ENCODE data around the gene ZBED4. TPM values are rescaled to one million over a fixed set of nuclear protein-coding genes. Genes with fewer than 3 reads are reported as not detected.

ZBED4 gene
- total RNA-seq, 1 donor from 2014 or later = 14.3 TPM

DNA sequence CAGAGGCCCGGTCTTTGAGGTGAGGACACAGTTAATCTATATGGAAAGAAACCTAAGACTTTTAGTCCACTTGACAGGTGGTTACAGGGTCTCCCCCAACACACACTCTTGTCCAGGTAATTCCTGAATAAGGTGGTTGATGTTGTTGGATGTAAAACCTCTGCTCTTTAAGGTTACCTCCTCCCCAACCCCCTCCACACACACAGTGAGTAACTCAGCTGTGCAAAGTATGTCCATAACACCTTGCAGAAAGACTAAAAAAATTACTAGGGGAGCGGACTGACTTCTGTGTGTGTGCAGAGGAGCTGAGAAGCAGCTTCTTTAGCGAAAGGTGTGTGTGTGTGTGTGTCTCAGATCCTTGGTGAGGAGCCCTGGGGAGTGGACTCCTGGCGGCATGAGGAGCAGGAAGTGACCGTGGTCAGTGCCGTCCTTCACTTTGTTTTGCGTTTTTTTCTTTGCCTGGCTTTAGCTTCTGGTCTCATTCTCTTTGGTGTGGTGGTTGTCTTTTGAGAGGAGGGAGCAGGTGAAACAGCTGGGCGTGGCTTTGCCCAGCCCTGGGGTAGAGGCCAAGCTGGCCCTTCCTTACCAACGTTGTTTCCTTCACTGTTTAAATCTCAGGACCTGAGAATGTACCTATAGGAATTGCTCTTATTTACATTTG, 1.7 kb downstream of the ZBED4 start:
- DNase-seq (ENCODE audit: low read depth, low spot score) = no peak

DNA sequence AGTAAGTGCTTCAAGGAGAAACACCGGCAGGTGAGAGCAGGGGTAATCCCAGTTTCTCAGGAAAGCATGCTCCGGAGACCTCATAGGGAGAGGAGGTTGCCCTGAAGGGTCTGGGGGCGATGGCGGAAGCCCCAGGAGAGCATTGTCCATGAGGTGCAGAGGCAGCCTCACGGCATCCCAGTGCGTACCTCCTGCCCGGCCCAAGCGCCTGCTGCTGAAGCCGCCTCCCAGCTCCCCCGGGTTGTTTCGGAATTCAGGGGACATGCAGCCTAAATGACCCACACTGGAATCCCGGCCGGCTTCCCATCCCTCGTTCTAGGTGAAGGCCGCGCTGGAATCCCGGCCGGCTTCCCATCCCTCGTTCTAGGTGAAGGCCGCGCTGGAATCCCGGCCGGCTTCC, 2.7 kb downstream of the ZBED4 start:
- DNase-seq (ENCODE audit: low read depth, low spot score) = no peak

DNA sequence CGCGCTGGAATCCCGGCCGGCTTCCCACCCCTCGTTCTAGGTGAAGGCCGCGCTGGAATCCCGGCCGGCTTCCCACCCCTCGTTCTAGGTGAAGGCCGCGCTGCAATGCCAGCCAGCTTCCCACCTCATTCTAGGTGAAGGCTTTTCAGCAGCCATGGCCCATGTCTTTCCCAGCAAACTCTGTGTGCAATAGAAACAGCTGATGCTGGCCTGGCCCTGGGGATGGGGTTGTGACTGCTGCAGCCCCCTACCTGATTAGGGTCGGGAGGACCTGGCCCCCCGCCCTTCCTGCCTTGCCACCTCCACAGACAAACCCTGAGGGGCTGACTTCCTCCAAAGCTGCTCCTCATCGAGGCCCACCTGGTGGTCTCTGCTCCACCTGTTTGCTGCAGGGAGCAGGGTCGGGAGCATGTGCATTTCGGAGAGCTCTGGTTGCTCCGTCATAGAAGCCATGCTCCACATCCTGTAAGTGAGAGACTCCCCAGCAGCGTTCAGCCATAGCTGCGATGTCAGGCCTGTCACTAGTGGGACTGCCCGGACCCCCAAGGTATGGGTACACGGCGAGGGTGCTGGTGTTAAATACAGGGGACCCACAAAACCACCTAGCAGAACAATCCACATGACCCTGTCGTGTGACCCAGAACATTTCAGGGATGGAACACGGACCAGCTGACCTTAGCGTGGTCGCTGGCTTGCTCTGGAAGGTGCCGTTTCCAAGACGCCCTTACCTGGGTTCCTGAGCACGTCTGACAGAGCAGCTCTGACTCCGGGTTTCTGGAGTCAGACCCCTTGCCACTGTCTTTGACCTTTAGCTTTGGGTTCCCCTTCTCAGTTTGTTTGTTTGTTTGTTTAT, 3.3 kb downstream of the ZBED4 start:
- DNase-seq (ENCODE audit: low read depth, low spot score) = no peak

DNA sequence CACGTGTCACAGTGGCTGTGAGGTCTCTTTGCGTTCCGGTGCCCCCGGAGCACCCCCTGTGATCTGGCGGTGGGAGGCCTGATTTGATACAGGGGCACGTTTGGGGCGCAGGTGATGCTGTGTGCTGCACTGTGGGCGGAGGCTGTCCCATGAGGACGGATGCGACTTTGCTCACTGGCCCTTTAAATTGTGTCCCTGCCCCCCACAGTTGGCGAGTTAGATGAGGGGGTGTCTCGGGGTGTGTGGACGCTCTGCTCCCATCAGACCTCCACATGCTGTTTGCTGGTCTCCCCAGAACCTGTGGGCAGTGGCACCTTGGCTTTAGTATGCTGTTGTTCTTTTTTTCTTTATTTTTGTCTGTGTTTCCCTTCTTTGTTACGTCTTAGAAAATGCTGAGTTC, 5.2 kb downstream of the ZBED4 start:
- no peak for DNase-seq (ENCODE audit: low read depth, low spot score)

DNA sequence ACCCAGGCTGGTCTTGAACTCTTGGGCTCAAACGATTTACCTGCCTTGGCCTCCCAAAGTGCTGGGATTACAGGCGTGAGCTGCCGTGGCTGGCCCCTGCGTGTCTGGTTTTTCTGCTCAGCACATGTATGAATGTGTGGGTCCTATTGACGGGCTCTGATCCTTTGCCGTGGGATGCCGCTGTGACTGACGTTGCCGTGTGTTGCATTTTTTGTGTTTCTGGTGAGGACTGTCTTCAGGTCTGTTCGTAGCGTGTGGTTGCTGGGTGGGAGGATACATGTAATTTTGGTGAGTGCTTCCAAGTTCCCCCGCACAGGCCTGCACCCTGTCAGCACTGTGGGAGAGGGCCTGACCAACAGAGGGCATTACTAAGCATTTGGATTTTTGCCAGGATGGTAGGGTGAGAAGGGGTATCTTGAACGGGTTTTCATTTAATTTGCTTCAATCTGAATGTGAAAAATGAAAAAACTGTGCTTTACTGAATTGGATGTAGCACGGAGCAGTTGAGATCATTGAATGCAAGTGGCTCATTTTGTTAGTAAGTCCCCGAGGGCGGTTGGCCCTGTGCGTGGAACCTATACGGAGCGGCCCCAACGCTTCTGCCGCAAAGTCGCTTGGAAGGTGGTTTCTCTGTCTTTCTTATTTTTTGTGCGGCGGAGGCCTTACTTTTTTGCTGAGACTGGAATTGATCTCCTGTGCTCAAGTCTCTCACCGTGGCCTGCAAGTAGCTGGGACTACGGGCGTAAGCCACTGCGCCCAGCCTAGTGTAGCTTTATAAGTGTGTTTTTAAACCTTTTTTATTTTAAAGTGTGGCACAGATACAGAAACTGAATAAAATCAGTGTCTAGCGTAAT, 8.2 kb downstream of the ZBED4 start:
- no peak for DNase-seq (ENCODE audit: low read depth, low spot score)

DNA sequence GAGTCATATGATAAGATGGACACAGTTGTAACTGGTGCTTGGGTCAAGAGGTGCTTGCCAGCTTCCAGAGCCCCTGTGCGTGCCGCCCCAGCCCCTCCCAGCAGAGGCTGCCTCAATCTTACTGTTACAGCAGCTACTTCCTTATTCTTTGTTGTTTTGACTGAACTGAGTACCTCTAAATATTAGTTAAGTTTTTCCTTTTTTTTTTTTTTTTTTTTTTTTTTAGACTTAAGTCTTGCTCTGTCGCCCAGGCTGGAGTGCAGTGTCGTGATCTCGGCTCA, 8.8 kb downstream of the ZBED4 start:
- no peak for DNase-seq (ENCODE audit: low read depth, low spot score)

DNA sequence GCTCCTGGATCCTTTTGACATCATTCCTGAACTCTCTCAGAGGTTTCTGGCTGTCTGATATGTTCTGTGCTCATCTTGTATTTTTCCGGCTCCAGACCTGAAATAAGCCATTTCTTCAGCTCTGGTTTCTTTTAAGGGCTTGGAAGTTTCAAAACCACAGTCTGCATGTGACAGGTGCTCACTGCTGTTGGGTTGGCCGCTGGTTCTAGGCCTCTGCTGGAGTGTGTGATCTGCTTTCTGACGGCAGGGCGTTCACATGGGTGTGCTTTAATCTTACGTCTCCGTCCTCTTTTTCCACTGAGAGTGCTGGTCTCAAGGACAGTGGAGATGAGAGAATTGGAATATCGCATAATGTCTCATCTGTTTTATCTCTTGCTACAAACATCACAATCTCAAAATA, 10.3 kb downstream of the ZBED4 start:
- no peak for DNase-seq (ENCODE audit: low read depth, low spot score)

DNA sequence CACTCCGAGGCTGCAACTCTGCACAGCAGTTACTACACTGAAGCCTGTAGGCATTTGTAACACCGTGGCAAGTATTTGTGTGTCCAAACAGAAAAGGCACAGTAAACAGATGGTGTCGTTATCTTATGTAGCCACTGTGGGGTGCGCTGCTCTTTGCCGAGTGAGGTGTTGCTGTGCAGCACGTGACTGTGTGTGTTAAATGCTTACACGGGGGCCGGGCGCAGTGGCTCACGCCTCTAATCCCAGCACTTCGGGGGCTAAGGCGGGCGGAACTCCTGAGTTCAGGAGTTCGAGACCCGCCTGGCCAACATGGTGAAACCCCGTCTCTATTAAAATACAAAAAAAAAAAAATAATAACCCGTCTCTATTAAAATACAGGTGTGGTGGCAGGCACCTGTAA, 11.5 kb downstream of the ZBED4 start:
- no peak for DNase-seq (ENCODE audit: low read depth, low spot score)

DNA sequence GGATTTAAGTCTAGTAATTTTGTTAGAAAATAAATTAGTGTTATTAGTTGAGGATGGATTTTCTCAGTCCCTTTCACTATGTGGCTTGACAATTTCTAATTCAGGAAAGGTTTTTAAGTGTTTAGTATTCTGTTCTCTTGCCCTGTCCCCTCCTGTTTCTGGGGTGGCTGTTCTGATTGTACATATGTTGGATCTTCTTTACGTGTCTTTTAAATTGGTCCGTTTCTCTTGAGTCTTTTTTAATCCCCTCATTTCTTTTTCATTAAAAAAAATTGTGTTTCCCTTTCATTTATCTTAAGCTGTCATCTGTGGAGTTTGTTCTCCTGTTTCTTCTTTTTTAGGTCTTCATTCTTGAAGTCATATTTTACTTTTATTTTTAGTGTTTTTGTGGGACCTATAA, 12.5 kb downstream of the ZBED4 start:
- no peak for DNase-seq (ENCODE audit: low read depth, low spot score)

DNA sequence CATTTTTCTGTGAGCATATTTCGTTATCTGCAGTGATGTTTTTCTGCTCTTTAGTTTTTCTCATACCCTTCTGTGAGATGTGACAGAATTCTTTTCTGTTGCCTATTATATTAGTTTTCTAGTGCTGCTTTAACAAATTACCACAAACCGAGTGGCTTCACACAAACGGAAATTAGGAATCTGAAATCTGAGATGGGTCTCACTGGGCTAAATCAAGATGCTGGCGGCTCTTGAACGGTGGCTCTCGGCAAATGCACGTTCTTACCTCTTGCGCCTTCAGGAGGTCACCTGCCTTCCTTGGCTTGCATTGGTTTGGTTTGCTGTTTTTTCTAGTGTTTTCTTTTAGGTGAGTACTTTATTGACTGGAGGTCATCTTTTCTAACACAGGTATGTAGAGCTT, 13.0 kb downstream of the ZBED4 start:
- DNase-seq (ENCODE audit: low read depth, low spot score) = no peak

DNA sequence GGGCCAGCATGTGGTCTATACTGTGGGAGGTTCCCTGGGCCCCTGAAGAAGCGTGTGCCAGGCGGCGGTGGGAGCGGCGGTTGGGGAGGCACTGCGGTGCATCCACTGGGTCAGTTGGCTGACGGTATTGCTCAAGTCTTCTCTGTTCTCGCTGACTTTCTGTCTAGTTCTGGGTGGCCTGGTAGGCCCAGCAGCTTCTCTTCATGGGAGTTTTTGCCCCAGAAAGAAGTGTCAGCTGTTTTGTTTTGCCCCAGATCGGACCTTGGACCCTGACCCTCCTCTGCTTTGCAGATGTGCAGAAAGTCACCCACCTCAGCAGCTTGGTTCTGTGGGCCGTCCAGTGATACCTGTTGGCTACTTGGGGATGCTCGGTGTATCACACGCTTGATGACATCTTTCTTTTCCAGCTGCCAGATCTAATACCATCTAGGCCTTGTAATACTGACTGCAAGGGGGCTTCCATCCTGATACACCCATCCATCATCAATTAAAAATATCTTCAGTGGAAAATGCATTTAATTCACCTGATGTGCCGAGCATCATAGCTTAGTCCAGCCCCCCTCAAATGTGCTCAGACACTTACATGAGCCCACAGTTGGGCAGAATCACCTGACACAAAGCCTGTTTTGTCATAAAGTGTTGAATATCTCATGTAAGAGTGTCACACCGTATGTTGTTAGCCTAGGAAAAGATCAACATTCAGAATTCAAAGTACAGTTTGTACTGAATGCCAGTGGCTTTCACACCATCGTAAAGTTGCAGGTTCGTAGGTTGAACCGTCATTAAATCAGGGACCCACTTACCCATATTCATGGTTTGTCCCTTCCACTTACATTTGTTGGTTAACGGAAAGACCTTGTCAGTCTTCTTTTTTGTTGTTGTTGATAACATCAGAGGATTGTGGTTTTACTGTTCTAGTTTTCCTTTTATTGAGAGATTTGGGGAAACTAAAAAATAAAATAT, 13.9 kb downstream of the ZBED4 start:
- DNase-seq (ENCODE audit: low read depth, low spot score) = no peak

DNA sequence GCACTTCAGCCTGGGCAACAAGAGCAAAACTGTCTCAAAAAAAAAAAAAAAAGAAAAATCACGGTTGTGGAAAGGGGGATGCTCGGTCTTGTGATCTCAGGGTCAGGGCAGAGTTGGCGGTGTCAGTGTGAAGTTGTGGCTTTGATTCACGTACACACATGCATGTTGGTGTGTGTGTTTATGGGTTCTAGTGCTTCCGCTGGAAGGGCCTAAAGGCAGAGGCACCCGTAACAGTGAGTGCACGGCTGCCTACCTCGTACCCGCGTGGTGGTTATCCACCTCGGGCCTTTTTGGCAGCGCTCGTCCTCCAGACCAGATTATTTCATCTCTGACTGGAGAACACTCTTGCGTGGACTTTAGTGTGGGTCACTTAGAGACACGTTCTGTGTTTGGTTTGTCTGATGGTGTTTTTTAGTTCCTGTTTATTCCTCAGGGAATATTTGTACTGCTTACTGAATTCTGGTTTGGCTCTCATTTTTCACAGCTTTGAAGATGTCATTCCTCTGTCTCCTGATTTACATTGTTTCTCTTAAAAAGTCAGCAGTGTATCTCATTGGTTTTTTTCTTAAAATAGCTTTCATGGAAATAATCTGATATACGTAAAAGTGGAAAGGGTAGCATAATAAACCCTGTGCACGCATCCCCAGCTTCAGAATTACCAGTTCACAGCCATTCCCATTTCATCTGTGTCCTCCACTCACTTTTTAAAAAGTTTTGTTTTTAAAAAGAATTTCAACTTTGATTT, 15.6 kb downstream of the ZBED4 start:
- DNase-seq (ENCODE audit: low read depth, low spot score) = no peak

DNA sequence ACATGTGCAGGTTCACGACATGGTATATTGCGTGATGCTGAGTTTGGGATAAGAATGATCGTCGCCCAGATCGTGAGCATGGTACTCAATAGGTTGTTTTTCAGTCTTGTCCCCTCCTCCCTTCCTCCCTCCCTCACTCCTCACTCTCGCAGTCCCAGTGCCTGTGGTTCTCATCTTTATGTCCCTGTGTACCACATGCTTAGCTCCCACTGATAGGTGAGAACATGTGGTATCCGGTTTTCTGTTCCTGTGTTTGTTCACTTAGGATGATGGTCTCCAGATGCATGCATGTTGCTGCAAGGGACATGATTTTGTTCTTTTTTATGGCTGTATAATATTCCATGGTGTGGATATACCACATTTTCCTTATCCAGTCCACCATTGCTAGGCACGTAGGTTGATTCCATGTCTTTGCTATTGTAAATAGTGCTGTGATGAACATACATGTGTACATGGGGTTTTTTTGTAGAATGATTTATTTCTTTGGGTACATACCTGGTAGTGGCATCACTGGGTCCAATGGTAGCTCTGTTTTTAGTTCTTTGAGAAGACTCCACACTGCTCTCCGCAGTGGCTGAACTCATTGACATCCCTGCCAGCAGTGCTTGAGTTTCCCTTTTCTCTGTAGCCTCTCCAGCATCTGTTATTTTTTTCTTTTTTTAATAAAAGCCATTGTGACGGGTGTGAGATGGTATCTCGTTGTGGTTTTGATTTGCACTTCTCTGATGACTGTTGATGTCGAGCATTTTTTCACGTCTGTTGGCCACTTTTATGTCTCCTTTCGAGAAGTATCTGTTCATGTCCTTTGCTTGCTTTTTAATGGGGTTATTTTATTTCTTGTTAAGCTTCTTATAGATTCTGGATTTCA, 16.4 kb downstream of the ZBED4 start:
- DNase-seq (ENCODE audit: low read depth, low spot score) = no peak

DNA sequence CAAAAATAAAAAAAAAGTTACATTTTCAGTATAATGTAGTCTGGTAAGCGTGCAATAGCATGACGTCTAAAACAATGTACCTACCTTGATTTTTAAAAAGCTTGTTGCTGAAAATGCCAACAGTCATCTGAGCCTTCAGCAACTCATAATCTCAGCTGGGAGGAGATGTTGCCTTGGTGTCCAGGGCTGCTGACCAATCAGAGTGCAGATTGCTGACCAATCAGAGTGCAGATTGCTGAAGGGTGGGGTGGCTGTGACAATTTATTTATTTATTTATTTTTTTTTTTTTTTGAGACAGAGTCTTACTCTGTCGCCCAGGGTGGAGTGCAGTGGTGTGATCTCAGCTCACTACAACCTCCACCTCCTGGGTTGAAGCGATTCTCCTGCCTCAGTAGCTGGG, 17.8 kb downstream of the ZBED4 start:
- DNase-seq (ENCODE audit: low read depth, low spot score) = no peak

DNA sequence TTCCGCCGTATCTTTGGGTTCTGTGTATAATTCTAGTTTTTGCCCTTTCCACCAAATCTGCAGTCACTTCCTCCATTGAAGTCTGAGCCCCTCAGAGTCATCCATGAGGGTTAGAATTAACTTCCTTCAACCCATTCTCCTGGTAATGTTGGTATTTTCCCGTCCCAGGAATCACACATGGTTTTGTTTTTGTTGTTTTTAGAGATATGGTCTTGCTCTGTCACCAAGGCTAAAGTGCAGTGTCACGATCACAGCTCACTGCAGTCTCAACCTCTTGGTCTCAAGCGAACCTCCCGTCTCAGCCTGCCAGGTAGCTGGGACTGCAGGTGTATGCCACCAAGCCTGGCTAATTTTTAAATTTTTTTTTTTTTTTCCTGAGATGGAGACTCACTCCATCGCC, 18.7 kb downstream of the ZBED4 start:
- no peak for DNase-seq (ENCODE audit: low read depth, low spot score)

DNA sequence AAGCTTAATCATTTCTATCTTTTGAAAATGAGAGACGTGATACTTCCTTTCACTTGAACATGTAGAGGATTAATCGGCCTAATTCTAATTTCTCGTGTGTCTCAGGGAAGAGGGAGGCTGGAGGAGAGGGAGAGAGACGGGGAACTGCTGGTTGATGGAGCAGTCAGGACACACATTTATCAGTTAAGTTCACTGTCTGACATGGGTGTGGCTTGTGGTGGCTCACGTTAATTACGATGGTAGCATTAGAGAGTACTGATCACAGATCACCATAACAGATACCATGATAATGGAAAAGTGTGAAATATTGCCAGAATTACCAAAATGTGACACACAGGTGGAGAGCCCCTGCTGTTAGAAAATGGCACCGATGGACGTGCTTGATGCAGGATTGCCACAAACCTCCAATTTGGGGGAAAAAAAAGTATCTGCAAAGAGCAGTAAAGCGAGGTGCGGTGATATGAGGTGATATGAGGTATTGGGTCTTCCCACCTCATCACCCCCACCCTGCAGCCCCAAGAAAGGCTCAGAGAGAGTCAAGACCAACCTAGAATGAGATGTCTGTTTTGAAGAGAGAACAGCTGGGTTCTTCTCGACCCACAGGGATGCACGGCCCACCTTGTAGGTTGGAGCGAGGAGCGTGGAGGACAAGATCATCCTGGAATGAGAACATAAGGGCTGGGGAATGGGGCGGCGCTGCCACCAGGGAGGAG, 19.7 kb downstream of the ZBED4 start:
- no peak for DNase-seq (ENCODE audit: low read depth, low spot score)

DNA sequence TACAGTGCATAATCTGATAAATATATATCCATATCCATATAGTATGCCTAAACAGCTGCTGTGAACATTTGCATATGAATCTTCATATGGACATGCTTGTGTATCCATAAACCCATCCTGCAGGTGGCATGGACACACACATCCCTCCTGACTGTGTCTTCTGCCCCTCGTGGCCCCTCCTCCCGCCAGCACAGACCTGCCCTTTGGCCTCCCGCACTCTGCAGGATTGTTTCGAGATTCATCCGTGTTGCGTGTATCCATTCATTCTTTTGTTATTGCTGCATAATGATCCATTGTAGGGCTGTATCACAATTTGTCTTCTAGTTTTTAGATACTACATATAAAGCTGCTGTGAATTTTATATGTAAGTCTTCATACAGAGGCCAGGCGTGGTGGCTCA, 24.0 kb downstream of the ZBED4 start:
- DNase-seq (ENCODE audit: low read depth, low spot score) = no peak

DNA sequence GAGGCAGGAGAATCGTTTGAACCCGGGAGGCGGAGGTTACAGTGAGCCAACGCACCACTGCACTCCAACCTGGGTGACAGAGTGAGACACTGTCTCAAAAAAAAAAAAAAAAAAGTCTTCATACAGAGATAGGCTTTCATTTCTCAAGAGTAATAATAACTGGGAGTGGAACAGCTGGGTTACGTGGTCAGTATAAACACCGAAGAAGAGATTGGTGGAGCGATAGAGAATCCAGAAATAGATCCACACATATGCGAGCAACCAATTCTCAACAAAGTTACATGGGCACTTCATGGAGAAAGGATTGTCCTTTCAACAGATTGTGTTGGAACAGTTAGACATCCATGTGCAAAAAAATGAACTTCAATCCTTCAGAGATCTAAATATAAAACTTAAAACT, 24.6 kb downstream of the ZBED4 start:
- no peak for DNase-seq (ENCODE audit: low read depth, low spot score)

DNA sequence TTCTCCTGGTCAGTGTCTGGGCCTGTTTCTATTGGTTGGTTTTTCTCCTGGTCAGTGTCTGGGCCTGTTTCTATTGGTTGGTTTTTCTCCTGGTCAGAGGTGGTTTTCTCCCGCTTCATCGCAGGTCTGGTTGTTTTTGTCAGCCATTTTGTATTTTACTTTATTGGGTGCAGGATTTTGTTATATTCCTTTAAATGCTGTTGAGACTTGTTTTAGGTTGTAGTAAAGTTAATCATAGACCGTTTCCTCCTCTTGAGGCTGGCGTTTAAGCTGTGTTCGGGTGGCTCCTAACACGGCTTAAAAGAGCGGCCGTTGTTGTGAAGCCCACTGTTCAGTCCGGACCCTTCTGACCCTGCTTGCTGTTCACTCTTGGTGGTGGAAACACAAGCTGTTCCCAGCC, 26.2 kb downstream of the ZBED4 start:
- DNase-seq (ENCODE audit: low read depth, low spot score) = no peak
